Activated CD8-positive, alpha-beta memory T cell treated with anti-CD3 and anti-CD28 coated beads for 24 hours (primary cell): ENCODE measurements around the gene PDE6D.
A peak's percentile ranks its signal among the peaks of the same experiment; 100 is the strongest.
"Not testable (repeated sequence)": the region's sequence is repeated elsewhere in the genome, so short reads cannot be mapped to it uniquely, and the experiment has no call there.

ENCODE experiments used
- DNase-seq: peaks from one replicate; pipeline ENCODE4 v3.0.0-alpha.2; 2020

PDE6D gene

DNA sequence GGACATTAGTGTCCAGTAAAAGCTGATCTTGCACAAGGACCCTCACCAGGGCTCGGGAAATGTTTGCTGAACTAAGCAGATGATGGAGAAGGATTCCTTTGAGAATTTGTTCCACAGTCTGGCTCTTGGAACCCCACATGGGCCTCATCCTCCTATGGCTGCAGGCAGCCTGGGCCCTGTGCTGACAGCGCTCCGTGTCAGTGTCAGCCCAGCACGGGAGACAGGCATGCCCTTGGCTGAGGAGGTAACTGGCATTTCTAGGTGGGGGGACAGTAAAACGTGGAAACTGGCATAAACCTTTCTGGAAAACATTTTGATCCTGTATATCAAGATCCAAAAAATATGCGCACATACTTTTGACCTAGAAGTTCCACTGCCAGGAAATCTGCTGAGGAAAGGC is 62.3 kb downstream of the PDE6D start:
- DNase-seq, result no peak

DNA sequence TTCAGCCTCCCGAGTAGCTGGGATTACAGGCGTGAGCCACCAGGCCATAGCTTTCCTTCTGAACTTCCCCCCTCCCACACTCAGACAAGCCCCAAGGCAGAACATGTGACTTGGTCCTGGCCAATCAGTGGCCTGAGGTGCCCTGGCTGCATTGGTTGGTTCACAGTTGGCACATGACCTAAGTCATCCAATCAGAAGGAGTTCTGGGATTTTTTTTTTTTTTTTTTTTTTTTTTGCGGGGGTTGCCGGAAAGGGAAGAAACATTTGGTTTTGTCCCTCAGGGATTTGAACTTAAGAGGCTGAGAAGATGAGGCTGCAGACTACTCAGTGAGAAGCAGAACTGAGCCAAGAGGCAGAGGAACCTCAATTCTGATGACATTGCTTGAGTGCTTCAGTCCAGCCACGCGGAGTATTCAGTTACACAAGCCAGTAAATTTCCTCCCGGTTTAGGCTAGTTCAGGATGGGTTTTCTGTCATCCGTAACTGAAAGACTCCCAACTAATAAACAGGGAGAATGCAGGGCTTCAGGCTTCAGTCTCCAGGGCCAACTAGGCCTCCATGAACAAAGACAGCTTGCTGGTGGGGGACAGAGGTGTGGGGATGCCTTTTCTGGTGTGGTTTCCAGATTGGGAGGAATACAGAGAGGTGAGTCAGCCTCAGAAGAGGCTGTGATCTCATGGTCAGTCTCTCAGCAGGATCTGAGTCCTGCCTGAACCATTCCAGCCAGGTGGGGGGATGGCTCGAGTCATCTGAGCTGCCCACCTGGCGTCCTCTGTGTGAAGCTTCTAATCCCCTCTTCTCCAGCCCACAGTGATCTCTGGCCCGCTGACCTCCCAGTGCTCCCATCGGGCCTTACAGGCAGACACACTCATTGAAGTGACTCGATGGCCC is 63.6 kb downstream of the PDE6D start:
- DNase-seq, result no peak

- DNase-seq, result no peak
Measured at GRCh38 chr2:231716666-231717280, 64.3 kb downstream of the PDE6D start.

DNA sequence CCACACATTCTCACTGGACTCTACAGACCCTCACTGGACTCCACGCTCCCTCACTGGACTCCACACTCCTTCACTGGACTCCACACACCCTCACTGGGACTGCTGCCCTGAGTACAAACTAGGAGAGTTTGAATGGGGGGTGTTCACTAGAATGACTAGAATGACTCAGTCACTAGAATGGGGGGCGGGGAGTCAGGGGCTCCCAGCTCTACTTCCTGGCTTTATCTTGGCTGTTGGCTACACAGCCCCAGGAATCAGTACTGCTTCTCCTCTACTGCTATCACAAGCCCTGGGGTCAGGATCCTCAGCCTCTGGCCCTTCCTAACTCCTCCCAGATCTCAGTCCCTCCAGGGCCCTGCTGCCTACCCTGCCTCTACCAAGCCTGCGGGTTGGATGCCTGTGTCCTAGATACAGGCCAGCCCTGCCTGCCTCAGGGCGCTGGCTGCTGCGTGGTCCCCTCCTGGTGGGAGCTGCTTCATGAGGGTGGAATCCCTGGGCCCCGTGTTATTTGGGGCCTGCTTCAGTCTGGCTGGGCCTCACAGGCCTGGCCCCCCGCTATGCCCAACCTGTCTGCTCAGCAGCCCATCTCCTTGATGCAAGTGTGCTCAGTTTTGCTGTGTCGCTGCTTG is 65.0 kb downstream of the PDE6D start:
- DNase-seq, result no peak

- DNase-seq, result no peak
Measured at GRCh38 chr2:231715499-231715837, 65.6 kb downstream of the PDE6D start.

DNA sequence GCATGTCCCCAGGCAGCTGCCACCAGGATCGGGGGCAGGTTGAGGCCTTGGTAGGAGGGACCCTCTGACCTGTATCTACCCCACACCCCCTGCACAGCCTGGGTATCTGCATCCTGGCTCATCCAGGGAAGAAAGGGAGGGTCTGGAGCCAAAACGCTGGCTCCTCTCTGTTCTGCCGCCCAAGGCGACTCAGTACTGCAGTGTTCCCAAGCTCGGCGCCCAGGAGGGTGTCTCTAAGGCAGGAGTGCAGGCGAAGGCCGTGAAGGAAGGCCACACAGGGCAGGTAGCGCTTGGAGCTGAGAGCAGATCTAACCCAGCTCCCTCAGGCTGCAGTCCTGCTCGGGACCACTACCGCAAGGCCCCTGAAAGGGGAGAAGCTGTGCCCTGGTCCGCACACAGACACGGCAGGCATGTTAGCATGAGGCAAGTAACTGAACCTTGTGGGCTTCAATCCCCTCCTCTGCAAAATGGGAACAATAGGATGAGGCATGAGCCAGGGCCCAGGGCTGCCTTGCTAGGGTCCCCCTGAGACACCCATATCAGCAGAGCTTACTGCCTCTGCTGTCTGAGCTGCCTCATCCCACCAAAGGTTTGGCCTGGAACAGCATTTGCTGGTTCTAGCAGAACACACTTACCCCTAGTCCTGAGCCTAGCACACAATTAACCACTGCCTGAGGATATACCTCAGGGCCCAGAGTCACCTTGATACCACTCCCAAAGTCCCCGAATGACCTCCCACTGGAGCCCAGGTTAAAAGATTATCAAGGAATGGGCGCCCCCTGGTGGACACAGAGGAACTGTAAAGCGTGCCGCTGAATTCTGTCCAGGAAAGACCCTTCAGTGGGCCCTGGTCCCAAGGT is 66.2 kb downstream of the PDE6D start:
- peak; percentile 95 for DNase-seq

GRCh38 chr2:231713730-231714638 is 67.1 kb downstream of the PDE6D start:
- DNase-seq, result peak; percentile 95

DNA sequence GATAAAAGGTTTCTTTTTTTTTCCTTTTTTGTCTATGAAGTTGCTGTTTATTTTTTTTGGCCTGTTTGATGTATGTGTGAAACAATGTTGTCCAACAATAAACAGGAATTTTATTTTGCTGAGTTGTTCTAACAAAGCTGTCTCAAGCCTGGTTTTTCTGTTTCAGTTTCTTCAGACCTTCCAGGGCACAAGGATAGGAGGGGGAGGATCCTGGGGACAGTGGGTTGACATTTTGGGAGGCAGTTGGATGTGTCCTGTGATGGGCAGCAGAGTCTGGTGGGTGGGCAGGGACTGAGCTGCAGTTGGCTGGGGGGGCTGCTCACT is 67.7 kb downstream of the PDE6D start:
- not testable (repeated sequence) for DNase-seq

- peak; percentile 74 for DNase-seq
Measured at GRCh38 chr2:231712451-231713021, 68.5 kb downstream of the PDE6D start.

DNA sequence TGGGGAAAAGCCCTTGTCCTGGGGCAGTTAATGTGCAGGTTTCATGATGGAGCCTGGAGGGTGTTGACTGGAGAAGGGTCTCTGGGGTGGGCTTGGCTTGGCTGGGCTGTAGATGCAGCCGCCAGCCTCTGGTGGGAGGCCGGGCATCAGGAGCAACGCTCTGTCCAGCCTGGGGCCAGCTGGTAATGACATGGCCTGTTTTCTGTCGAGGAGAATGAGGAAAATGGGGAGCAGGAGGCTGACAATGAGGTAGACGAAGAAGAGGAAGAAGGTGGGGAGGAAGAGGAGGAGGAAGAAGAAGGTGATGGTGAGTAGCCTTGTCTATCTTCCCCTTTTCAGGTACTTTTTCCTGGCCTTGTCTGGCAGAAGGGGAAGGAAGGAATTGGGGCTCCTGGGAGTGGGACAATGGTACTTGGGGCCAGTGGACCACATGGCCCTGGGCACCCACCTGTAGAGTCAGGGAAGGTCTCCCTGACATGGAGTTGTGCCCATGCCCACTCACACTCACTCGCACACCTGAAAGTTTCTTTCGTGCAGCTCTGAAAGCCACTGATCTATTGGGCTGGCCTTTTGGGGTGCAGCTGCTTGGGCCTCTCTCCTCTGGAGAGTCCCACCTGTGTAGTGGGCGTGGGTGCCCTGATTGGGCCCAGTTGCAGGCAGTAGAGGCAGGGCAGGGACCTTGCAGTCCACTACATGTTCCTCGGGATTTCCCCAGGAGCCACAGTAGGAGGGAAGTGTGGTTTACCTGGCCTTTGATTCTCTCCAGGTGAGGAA is 69.2 kb downstream of the PDE6D start:
- DNase-seq, result peak; percentile 70

GRCh38 chr2:231710799-231711676 is 70.0 kb downstream of the PDE6D start:
- no peak for DNase-seq

- DNase-seq, result peak; percentile 96
Measured at GRCh38 chr2:231709981-231710798, 70.9 kb downstream of the PDE6D start.

- DNase-seq, result peak; percentile 90
Measured at GRCh38 chr2:231709636-231709980, 71.5 kb downstream of the PDE6D start.

- peak; percentile 84 for DNase-seq
Measured at GRCh38 chr2:231708773-231709635, 72.1 kb downstream of the PDE6D start.

- peak; percentile 99 for DNase-seq
Measured at GRCh38 chr2:231707927-231708772, 72.9 kb downstream of the PDE6D start, which contains the start of gene PTMA. TSS of gene PTMA (plus strand) at chr2:231708525. CDS start at chr2:231708707, 182 bp downstream.

DNA sequence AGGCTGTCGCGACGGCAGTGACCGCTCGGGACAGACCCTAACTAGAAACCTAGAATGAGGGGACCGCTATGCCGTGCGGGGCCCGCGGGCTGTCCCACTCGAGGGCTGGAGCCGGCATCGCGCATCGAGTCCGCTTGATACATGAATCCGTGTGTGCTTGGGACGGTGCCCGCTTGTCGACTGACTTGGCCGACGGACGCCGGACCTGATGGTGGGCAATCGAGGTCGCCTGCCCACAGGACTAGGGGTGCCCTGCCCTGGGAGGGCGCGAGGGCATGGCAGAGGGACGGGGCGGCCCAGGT is 73.5 kb downstream of the PDE6D start:
- DNase-seq, result no peak
